AG09319 (cell line): ENCODE results near the gene APBA3.

Experiments used
- DNase-seq: peaks from one replicate; pipeline ENCODE4 v3.0.0-alpha.2; 2010; ENCODE audit warnings: low read depth; ENCODE audit errors: extremely low read depth
- TF ChIP-seq, protein P1 (sequence below): IDR thresholded peaks from 2 replicates; pipeline ENCODE4 v1.5.1; 2011; ENCODE audit warnings: low read depth, mild to moderate bottlenecking, inconsistent platforms, low read length, moderate library complexity

Gene APBA3

DNA sequence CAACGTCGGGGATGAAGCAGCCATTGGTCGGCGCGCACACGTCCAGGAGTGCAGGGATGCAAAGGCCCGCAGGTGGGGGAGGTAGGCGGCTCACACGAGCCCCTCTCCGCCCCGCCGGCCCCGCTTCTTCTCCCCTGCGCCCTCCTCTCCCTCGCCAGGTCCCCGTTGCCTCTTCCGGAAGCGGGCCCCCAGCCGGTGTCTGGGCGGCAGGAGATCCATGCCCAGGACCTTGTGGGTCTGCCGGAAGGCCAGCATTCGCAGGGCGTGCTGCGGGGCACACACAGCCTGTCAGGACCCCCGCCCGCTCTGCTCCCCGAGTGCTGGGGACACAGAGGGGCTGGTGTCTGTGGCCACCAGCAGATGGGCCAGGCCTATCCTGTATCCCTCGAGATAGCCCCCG, 44.4 kb upstream of the APBA3 start:
- TF ChIP-seq, protein P1, sequence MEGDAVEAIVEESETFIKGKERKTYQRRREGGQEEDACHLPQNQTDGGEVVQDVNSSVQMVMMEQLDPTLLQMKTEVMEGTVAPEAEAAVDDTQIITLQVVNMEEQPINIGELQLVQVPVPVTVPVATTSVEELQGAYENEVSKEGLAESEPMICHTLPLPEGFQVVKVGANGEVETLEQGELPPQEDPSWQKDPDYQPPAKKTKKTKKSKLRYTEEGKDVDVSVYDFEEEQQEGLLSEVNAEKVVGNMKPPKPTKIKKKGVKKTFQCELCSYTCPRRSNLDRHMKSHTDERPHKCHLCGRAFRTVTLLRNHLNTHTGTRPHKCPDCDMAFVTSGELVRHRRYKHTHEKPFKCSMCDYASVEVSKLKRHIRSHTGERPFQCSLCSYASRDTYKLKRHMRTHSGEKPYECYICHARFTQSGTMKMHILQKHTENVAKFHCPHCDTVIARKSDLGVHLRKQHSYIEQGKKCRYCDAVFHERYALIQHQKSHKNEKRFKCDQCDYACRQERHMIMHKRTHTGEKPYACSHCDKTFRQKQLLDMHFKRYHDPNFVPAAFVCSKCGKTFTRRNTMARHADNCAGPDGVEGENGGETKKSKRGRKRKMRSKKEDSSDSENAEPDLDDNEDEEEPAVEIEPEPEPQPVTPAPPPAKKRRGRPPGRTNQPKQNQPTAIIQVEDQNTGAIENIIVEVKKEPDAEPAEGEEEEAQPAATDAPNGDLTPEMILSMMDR, result no peak
- DNase-seq, result no peak

DNA sequence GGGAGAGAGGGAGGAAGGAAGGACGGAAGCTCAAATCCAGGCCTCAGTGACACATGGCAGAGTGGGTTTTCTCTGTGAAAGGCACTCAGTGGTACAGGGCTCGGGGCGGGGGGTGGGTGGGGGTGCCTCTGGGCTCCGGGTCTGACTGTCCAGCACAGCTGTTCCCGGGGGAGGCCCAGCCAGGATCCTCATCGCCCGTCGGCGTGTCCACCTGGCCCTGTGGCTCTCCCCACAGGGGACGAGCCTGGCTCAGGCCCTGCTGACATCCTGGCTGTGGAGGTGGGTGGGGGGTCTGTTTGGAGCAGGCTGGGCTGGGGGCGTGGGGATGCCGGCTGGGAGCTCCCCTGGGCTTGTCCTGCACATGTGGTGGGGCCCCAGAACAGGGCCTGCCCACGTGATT, 42.9 kb upstream of the APBA3 start:
- TF ChIP-seq, protein P1, result no peak
- DNase-seq, result no peak

DNA sequence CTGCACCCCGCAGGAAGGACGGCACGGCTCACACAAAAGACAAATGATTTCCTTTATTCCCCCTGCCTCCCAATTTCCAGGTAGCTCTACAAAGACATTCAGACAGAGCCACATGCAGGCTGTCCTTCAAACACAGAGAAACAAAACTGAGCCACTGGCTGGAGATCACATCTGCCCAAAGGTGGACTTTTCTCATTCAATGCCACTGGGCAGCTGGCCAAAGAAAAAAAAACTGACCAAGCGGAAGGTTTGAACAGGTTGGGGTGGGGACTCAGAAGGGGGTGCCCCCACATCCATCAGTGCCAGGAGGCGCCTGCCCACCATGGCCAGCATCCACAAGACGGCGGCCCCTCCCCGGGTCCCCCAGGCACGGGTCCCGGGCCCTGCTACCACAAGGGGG, 42.5 kb upstream of the APBA3 start:
- TF ChIP-seq, protein P1, result no peak
- no peak for DNase-seq

DNA sequence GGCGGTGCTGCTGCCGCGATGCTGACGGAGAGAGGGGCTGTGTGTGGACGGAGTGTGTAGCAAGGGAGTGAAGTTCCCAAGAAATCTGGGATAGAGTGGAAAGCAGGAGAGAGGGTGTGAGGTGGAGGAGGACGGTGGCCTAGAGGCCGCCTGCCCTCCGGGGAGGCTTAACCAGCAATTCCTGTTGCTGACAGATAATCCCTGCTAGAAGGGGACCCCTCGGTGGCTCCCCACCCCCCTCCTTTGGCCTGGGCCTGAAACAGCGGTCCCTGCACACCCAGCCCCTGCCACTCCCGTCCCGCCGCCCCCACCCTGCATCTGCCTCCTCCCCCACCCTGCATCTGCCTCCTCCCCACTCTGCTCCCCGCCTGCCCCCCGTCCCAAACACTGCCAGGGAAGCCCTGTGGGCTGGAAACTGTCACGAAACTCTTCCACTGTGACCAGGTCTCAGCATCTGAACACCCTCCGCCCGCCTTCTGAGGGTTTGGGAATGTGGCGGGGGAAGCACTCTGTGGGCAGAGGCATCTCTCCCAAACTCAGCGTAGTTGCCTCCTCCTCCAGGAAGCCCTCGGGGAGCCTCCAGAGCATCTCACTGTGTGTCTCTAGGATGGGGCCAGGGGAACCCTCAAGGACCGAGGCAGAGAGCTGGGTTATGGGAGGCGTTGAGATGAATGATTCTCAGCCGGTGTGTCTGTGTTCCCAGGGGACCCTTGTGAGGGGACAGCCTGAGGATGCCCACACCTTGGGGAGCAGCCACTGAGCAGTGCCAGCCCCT, 41.8 kb upstream of the APBA3 start:
- DNase-seq, result no peak
- TF ChIP-seq, protein P1, result no peak

DNA sequence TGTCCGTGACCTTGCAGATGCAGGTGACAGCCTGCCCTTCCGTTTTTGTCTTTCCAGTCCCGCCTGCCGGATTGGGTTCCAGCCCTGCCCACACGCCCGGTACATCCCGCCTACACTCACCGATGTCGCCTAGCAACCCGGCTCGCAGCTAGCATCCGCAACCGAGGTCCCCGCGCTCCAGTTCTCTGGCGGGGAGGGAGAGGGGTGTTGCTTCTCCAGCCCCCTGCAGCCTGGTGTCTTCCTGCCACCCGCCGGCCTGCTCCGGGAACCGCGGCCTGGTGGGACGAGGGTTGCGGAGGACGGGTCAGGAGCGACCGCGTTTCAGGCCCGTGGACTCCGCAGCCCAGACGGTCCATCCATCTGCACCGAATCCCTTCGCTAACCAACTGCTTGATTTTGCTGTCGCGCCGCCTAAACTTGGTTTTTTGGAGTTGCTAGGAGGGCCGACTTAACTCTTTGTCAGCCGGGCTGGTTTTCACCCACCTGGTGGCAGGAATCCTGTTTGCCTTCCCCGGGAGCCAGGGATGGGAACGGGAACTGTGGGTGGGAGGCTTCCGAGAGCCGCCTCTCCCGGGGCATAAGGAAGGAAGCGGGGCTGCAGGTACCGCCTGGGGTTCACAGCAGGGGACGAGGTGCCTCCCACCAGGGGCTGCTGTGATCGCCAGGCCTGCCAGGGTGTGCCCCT, 40.1 kb upstream of the APBA3 start:
- no peak for DNase-seq
- TF ChIP-seq, protein P1, result peak; percentile 10

DNA sequence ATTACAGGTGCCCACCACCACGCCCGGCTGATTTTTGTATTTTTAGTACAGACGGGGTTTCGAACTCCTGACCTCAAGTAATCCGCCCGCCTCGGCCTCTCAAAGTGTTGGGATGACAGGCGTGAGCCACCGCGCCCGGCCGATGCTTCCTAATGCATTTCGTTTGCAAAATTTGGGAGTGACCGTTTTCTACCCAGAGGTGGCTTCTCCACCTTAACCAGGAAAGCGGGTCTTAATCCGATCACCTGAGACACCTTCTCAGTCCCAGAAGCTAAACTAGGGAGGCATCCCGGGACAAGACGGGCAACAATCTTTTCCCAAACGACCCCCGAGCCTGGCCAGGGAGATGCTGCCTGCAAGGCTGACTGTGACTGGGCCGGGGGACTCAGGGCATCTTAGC, 39.5 kb upstream of the APBA3 start:
- no peak for DNase-seq
- TF ChIP-seq, protein P1, result no peak

DNA sequence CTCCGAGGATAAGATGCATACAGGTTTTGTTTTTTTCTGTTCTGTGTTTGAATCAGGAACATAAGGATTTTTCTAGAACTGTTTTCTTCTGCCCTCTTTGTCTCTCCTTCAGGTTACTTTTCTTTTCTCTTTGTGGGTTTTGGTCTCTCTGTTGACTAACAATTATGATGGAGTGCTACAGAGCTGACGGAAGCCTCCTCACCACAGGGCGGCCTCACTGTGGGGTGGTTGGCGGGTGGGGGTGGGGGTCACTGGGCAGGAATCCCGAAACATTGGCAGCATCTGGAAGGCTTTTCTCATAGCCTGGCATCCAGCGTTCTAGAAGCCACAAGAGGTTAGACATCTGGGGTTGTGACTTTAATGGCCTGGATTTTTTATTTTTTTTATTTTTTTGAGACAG, 36.6 kb upstream of the APBA3 start:
- DNase-seq, result no peak
- TF ChIP-seq, protein P1, result no peak
